Body of pancreas (tissue), 4 donors: ENCODE data around the gene COL5A2.

ENCODE experiments used
- POLR2A ChIP-seq, 3 donors: fragments of 450-650 bp; IDR thresholded peaks; one replicate each; pipeline ENCODE4 v1.6.1; 2016; ENCODE audit warnings: antibody characterized with exemption in 3 of 3, mild to moderate bottlenecking in 2 of 3
- TF ChIP-seq, protein P1 (sequence below), 7 experiments: fragments of 450-650 bp in 4 of 7; fragments of 200-600 bp in 3 of 7; sonication (generic) in 3 of 7; IDR thresholded peaks; one replicate each; pipeline ENCODE4 v1.5.1; 2016 to 2019; ENCODE audit warnings: antibody characterized with exemption in 7 of 7

DNA sequence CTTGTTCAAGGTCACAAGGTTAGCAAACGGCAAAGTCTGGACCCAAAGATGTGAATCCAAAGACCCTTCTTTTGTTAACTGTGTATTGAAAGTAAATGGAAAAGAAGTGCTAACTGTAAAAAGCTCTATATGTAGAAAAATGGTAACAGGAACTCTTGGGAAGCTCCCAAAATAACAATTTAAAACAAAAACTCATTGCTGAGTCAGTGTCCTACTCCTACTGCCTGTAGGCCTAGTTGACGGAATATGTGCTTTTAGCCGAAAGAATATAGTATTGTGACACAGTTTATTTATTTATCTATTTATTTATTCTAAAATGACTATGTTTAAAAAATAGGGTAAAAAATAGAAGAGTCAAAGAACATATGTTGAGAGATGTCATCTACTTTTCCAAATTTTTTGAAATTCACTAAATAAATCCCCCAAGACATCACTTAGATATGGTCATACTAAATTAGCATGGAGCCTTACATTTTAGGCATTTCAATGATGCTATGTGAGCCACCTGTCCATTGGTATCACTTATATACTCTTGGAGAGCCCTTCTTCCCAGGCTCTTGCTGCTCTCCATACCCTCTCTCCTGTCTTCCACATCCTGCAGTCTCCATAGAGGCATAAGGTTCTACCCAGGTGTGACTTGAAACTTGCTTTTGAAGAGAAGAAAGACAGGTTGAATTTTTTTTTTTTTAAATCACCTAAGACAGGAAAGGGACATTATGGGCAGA, 13.7 kb downstream of the COL5A2 start:
- TF ChIP-seq, protein P1, sequence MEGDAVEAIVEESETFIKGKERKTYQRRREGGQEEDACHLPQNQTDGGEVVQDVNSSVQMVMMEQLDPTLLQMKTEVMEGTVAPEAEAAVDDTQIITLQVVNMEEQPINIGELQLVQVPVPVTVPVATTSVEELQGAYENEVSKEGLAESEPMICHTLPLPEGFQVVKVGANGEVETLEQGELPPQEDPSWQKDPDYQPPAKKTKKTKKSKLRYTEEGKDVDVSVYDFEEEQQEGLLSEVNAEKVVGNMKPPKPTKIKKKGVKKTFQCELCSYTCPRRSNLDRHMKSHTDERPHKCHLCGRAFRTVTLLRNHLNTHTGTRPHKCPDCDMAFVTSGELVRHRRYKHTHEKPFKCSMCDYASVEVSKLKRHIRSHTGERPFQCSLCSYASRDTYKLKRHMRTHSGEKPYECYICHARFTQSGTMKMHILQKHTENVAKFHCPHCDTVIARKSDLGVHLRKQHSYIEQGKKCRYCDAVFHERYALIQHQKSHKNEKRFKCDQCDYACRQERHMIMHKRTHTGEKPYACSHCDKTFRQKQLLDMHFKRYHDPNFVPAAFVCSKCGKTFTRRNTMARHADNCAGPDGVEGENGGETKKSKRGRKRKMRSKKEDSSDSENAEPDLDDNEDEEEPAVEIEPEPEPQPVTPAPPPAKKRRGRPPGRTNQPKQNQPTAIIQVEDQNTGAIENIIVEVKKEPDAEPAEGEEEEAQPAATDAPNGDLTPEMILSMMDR (IDR thresholded peaks at IDR 0.05), result no peak
- TF ChIP-seq POLR2A (IDR thresholded peaks at IDR 0.05), result no peak
